ENCODE data around the gene NCR3LG1. TPM values are rescaled to one million over a fixed set of nuclear protein-coding genes. Genes with fewer than 3 reads are reported as not detected.

Gene NCR3LG1
- total and polyA plus RNA-seq, 2 of the 4 experiments (the other 2 are of a cell fraction) = 1.7 to 4.1 TPM

DNA sequence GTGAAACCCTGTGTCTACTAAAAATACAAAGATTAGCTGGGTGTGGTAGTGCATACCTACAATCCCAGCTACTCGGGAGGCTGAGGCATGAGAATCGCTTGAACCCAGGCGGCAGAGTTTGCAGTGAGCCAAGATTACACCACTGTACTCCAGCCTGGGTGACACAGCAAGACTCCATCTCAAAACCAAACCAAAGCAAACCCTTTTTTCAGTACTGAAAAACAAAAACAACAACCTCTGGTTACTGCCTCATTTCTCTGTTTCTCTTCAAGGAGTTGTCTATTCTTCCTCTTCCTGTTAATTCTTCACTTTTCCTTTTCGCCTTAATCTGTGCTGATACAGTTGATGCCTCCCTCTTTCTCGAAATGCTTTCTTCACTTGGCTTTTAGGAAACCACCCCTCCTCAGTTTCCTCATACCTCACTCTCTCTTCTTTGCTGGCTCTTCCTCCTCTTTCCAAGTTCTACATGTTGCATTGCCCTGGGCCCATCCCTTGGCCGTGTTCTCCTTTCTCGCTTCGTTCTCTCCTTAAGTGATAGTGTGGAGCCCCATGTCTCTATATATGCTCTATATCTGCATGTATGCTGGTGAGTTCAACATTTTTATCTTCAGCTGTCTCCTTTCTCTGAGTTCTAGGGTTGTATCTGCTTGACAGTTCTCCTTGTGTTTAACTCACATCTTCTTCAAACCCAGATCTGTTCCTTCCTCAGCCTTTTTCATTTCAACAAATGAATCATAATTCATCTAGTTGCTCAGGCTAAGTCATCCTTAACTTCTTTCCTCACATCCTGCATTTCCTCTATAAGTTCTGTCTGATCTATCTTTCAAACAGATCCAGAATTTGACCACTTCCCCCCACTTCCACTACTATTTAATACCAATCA is 38.0 kb upstream of the NCR3LG1 start:
- Histone ChIP-seq H2AFZ (replicated peaks; ENCODE audit: low read length, poor library complexity) (peak overlapping the region; percentile 16), H3K27ac (ENCODE audit: insufficient read depth, low read length) (peak overlapping the region; percentile 86), H4K5ac (ENCODE audit: low read depth, low read length) (peak overlapping the region; percentile 96), H3K56ac (ENCODE audit: extremely low read depth, insufficient read depth, low read length) (peak overlapping the region; percentile 73), H3K27me3 (ENCODE audit: control insufficient read depth, insufficient read depth, low read length) (no peaks in the 10 kb centered on the region), H2BK20ac (ENCODE audit: low read depth, low read length) (peak overlapping the region; percentile 68), H3K4me1 (ENCODE audit: control insufficient read depth, insufficient read depth, low read length) (peaks cover 10% of the 10 kb centered on the region), H2BK15ac (ENCODE audit: low read depth, low read length) (peak overlapping the region; percentile 35; the same call in 2 of the 3 replicates), H3K14ac (replicated peaks; ENCODE audit: low read depth, low read length) (peak overlapping the region; percentile 86), H3K4me2 (ENCODE audit: low read depth, low read length) (peak overlapping the region; percentile 80), H4K20me1 (ENCODE audit: insufficient read depth, low read length) (no peaks in the 10 kb centered on the region), H2AK9ac (replicated peaks; ENCODE audit: low read depth, low read length, poor library complexity) (no peak overlapping the region), H3K9me3 (ENCODE audit: control insufficient read depth, insufficient read depth, low read length) (no peaks in the 10 kb centered on the region), H3K36me3 (ENCODE audit: control insufficient read depth, insufficient read depth, low read length) (peaks cover 6% of the 10 kb centered on the region), H3K9ac (ENCODE audit: low read depth, low read length) (peak overlapping the region; percentile 13; the same call in 1 of the 2 replicates), H2AK5ac (ENCODE audit: low read depth, low read length) (peak overlapping the region; percentile 54), H3K4ac (ENCODE audit: low read depth, low read length) (peak overlapping the region; percentile 78), H2BK120ac (ENCODE audit: low read depth, low read length) (peak overlapping the region; percentile 75), H4K91ac (ENCODE audit: insufficient read depth, low read depth, low read length) (peak overlapping the region; percentile 40), H3K79me1 (ENCODE audit: low read depth in 1 of 2, low read length in 2 of 2) (no peaks in the 10 kb centered on the region), H3K9me1 (ENCODE audit: insufficient read depth, low read length) (0 out of 2 replicates have a peak, but pooled peaks cover 6% of the 10 kb centered on the region), H3K23ac (ENCODE audit: low read depth, low read length) (peak overlapping the region; percentile 28), H3K4me3 (ENCODE audit: insufficient read depth, low read depth, low read length) (no peak overlapping the region), H4K8ac (ENCODE audit: low read depth in 2 of 2, low read length in 2 of 2) (peak overlapping the region; percentile 57 to 85), H2BK5ac (ENCODE audit: low read depth, low read length, poor library complexity, severe bottlenecking) (peak overlapping the region; percentile 98), H3K18ac (ENCODE audit: low read depth, low read length) (peak overlapping the region; percentile 99)
- intact Hi-C loops (cut with micrococcal nuclease) = loop anchor here (2.0 kb wide), 1 partner anchor 37 kb away; the partner anchor contains the start of gene NCR3LG1
- WGBS, 2 experiments (ENCODE audit: extremely low coverage in 2 of 2, insufficient read length in 1 of 2) = 100% methylated on average over 1 of the region's 8 CpGs; no CpG with 5 or more reads in 1 of the 2 experiments
- ChIA-PET POLR2A (ENCODE audit: unreplicated experiment) (interaction anchor here (0.8 kb wide), 1 partner anchor 36 kb away, joined by 3 read pairs; no protein-coding TSS in a partner anchor), CTCF (interaction anchor here (1.0 kb wide), 1 partner anchor 17 kb away, joined by 3 read pairs; no protein-coding TSS in a partner anchor)
- dilution Hi-C loops (cut with HindIII; ENCODE audit: low sequenced_read_pairs, unreplicated experiment) = no loop called here
- TSS peak; percentile 98 for BruUV-seq (replicated peaks)
- in situ Hi-C loops (cut with MboI; ENCODE audit: low sequenced_read_pairs) = no loop called here
- ATAC-seq (ENCODE audit: low read depth) (peak; percentile 59), DNase-seq (no peak)
- TF ChIP-seq SMC3 (IDR thresholded peaks at IDR 0.05; ENCODE audit: low read depth, low read length) = no peak
- no peak for TF ChIP-seq RAD21 (IDR thresholded peaks at IDR 0.05; ENCODE audit: low read length)
- TF ChIP-seq NFE2L2 (IDR thresholded peaks at IDR 0.05; ENCODE audit: low read depth, low read length) = no peak
- no peak for TF ChIP-seq BHLHE40 (IDR thresholded peaks at IDR 0.05; ENCODE audit: low read depth, low read length)
- no peak for TF ChIP-seq MXI1 (IDR thresholded peaks at IDR 0.05; ENCODE audit: borderline replicate concordance, low read depth, low read length)
- no peak for TF ChIP-seq CEBPB (IDR thresholded peaks at IDR 0.05; ENCODE audit: low read depth, low read length)
- TF ChIP-seq, protein P1, sequence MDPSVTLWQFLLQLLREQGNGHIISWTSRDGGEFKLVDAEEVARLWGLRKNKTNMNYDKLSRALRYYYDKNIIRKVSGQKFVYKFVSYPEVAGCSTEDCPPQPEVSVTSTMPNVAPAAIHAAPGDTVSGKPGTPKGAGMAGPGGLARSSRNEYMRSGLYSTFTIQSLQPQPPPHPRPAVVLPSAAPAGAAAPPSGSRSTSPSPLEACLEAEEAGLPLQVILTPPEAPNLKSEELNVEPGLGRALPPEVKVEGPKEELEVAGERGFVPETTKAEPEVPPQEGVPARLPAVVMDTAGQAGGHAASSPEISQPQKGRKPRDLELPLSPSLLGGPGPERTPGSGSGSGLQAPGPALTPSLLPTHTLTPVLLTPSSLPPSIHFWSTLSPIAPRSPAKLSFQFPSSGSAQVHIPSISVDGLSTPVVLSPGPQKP (IDR thresholded peaks at IDR 0.05; ENCODE audit: borderline replicate concordance, low read depth, low read length) = no peak
- TF ChIP-seq MAZ (IDR thresholded peaks at IDR 0.05; ENCODE audit: borderline replicate concordance, low read depth, low read length) = no peak
- no peak for TF ChIP-seq USF2 (IDR thresholded peaks at IDR 0.05; ENCODE audit: low read depth, low read length)
- TF ChIP-seq MAFK (IDR thresholded peaks at IDR 0.05; ENCODE audit: low read depth, low read length) = no peak
